Activated naive CD8-positive, alpha-beta T cell treated with anti-CD3 and anti-CD28 coated beads, Interleukin-2, amount 50 U/mL, for 24 hours (primary cell): Measurements from ENCODE around the gene LITAFD.

Experiments
- ATAC-seq: fragments of 150-1000 bp; cut with Tn5 transposase; one replicate; pipeline ENCODE4 v1.10.0; 2021
- DNase-seq: peaks from one replicate; pipeline ENCODE4 v3.0.0; 2021
- H3K27ac Mint-ChIP-seq: one replicate; pipeline ENCODE4 v1.8.0; 2021; ENCODE audit warnings: mild to moderate bottlenecking, mixed read lengths
- H3K27me3 Mint-ChIP-seq: one replicate; pipeline ENCODE4 v1.8.0; 2021; ENCODE audit warnings: mixed read lengths
- H3K36me3 Mint-ChIP-seq: one replicate; pipeline ENCODE4 v1.8.0; 2021; ENCODE audit warnings: low read depth, mixed read lengths
- H3K4me1 Mint-ChIP-seq: one replicate; pipeline ENCODE4 v1.8.0; 2021; ENCODE audit warnings: mixed read lengths
- H3K4me3 Mint-ChIP-seq: one replicate; pipeline ENCODE4 v1.8.0; 2021; ENCODE audit warnings: mild to moderate bottlenecking, moderate library complexity, mixed read lengths
- H3K9me3 Mint-ChIP-seq: one replicate; pipeline ENCODE4 v1.8.0; 2021; ENCODE audit warnings: mixed read lengths

Gene LITAFD

GRCh38 chr16:8851761-8852403, 30.3 kb upstream of the LITAFD start:
- ATAC-seq (no peak), DNase-seq (no peak)
- Mint-ChIP-seq H3K36me3 (peaks cover 33% of the 10 kb centered on the region), H3K4me1 (peaks cover 29% of the 10 kb centered on the region), H3K4me3 (no peak overlapping the region), H3K9me3 (no peaks in the 10 kb centered on the region), H3K27ac (peak overlapping the region; percentile 35), H3K27me3 (no peaks in the 10 kb centered on the region)

- DNase-seq (no peak), ATAC-seq (no peak)
- Mint-ChIP-seq H3K36me3 (peaks cover 32% of the 10 kb centered on the region), H3K4me3 (no peak overlapping the region), H3K27ac (peak overlapping the region; percentile 28), H3K9me3 (no peaks in the 10 kb centered on the region), H3K4me1 (peaks cover 30% of the 10 kb centered on the region), H3K27me3 (no peaks in the 10 kb centered on the region)
These were observed 29.6 kb upstream of the LITAFD start for GRCh38 chr16:8852534-8852933.

- Mint-ChIP-seq H3K9me3 (no peaks in the 10 kb centered on the region), H3K4me3 (no peak overlapping the region), H3K4me1 (peaks cover 32% of the 10 kb centered on the region), H3K27ac (peak overlapping the region; percentile 56), H3K27me3 (no peaks in the 10 kb centered on the region), H3K36me3 (peaks cover 36% of the 10 kb centered on the region)
- DNase-seq (no peak), ATAC-seq (no peak)
These were observed 29.0 kb upstream of the LITAFD start for GRCh38 chr16:8853150-8853549.

DNA sequence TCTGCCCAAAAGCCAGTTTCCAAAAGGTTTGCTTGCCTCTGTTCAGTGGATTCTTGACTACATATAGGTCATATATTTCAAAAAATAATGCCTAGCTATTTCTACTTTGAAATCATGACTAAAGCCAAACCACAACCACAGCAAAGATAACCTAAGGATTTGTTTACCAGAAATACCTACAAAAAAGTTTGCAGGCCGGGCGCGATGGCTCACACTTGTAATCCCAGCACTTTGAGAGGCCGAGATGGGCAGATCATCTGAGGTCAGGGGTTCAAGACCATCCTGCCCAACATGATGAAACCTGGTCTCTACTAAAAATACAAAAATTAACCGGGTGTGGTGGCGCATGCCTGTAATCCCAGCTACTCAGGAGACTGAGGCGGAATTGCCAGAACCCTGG, 28.5 kb upstream of the LITAFD start:
- ATAC-seq (no peak), DNase-seq (no peak)
- Mint-ChIP-seq H3K27ac (peak overlapping the region; percentile 56), H3K36me3 (peaks cover 39% of the 10 kb centered on the region), H3K4me3 (no peak overlapping the region), H3K4me1 (peaks cover 32% of the 10 kb centered on the region), H3K9me3 (no peaks in the 10 kb centered on the region), H3K27me3 (no peaks in the 10 kb centered on the region)

DNA sequence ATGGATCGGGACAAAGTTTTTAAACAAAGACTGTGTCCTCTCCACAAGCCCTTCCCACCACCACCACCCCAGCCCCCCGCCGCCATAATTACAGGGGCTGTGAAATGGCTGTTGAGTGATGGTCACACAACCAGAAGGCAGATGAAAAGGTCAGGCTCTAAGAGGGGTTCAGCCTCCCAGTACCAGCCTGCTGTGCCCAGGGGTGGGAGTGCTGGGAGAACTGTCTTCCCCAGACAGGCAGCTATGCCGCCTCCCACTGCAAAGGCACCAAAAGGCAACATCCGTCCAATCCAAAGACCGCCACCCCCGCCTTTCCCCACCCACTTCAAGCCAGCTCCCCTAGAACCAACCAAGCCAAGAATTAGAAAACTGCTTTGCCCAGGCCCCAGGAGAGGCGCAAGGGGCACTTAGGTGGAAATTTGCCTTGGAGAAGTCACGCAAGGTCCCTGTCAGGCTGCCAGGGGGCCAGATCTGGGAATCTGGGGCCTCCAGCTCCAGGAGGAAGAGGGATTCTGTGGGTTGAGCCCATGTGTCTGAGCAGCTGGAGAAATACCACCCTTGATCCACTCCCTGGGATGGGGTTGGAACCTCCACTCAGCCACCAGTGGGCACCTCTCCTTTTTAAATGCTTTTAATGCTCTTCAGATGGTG, 27.7 kb upstream of the LITAFD start:
- DNase-seq (no peak), ATAC-seq (no peak)
- H3K36me3 Mint-ChIP-seq, result peaks cover 39% of the 10 kb centered on the region
- no peaks in the 10 kb centered on the region for H3K9me3 Mint-ChIP-seq
- H3K27ac Mint-ChIP-seq, result no peak overlapping the region
- no peak overlapping the region for H3K4me3 Mint-ChIP-seq
- H3K27me3 Mint-ChIP-seq, result no peaks in the 10 kb centered on the region
- H3K4me1 Mint-ChIP-seq, result peaks cover 30% of the 10 kb centered on the region

GRCh38 chr16:8855051-8855786, 26.9 kb upstream of the LITAFD start:
- Mint-ChIP-seq H3K9me3 (no peaks in the 10 kb centered on the region), H3K27ac (no peak overlapping the region), H3K4me1 (peaks cover 26% of the 10 kb centered on the region), H3K36me3 (peaks cover 38% of the 10 kb centered on the region), H3K4me3 (no peak overlapping the region), H3K27me3 (no peaks in the 10 kb centered on the region)
- DNase-seq, result no peak
- ATAC-seq, result no peak

- H3K4me3 Mint-ChIP-seq, result no peak overlapping the region
- H3K27ac Mint-ChIP-seq, result peak overlapping the region; percentile 20
- peak; percentile 2 for DNase-seq
- ATAC-seq, result no peak
- H3K4me1 Mint-ChIP-seq, result peaks cover 21% of the 10 kb centered on the region
- H3K9me3 Mint-ChIP-seq, result no peaks in the 10 kb centered on the region
- no peaks in the 10 kb centered on the region for H3K27me3 Mint-ChIP-seq
- H3K36me3 Mint-ChIP-seq, result peaks cover 31% of the 10 kb centered on the region
These were observed 26.2 kb upstream of the LITAFD start for GRCh38 chr16:8855972-8856371.

GRCh38 chr16:8858994-8859912, 22.9 kb upstream of the LITAFD start:
- Mint-ChIP-seq H3K27me3 (no peaks in the 10 kb centered on the region), H3K4me1 (peaks cover 24% of the 10 kb centered on the region)

DNA sequence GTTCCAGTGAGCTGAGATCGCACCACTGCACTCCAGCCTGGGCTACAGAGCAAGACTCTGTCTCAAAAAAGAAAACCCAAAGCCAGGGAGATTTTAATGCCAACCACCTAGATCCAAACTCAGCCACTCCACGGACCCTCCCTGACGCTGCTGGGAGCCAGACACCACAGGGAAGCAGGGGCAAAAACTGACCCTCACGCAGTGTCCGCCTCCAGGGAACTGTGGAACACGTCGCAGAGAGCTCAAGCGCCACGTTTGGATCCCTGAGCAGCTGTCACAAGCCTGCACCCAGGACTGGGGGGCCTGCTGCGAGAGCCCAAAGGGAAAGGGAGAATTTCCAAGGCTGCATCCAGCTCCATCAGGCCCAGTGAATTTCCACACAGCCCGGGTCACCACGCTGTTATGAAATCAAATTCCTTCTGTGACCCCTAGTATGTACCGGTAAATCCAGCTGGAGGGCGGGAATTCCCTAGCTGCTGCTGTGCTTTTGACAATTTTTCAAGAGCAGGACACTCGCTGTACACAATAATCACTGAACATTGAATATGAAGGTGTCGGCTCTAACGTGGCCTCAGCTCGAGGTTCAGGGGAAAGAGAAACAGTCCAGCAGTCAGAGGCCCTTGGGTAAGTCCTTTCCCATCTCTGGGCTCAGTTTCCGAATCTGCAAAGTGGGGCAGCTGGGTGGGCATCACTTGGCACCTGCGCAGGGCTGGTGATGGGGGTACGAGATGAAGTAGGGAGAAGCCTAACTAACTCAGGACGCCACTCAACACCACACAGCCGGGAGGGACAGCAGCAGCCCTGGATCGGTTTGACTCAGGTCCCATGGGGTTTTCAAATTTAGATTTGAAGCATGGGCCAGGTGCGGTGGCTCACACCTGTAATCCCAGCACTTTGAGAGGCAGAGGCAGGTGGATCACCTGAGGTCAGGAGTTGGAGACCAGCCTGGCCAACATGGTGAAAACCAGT, 22.0 kb upstream of the LITAFD start:
- Mint-ChIP-seq H3K36me3 (peaks cover 16% of the 10 kb centered on the region), H3K9me3 (no peaks in the 10 kb centered on the region), H3K4me1 (peaks cover 30% of the 10 kb centered on the region), H3K27ac (peak overlapping the region; percentile 49), H3K4me3 (no peak overlapping the region), H3K27me3 (no peaks in the 10 kb centered on the region)
- ATAC-seq, result no peak
- DNase-seq, result no peak

More at GRCh38 chr16:8858994-8859912, 22.9 kb upstream of the LITAFD start:
- Mint-ChIP-seq H3K9me3 (no peaks in the 10 kb centered on the region), H3K27ac (no peak overlapping the region), H3K36me3 (peaks cover 20% of the 10 kb centered on the region), H3K4me3 (no peak overlapping the region)
- DNase-seq (no peak), ATAC-seq (no peak)

DNA sequence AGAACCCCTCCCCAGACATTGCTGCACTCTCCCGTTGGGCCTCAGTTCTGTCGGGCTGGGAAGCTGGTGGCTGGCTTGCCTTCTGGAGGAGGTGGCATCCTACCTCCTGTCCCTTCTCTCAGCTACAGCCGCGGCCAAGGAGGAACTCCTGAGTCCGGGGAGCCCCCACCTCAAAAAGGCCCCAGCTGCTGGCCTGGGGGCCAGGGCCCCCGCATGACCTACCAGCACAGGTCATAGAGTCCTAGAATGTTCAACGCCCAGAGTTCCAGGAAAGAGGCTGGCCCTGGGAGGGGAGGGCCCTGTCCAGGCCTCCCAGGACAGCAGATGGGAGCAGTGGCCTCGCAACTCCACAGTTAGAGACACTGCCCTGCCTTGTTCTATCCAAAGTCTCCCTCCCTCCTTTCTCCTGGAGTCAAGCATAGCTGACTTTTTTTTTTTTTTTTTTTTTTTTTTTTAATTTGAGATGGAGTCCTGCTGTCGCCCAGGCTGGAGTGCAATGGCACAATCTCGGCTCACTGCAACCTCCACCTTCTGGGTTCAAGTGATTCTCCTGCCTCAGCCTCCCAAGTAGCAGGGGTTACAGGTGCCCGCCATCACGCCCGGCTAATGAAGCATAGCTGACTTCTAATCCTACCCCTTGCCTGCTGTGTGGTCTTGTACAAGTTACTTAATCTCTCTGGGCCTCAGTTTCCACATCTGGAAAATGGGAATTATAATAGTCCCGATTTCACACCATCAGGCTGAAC, 20.4 kb upstream of the LITAFD start:
- Mint-ChIP-seq H3K36me3 (peaks cover 13% of the 10 kb centered on the region), H3K4me1 (peaks cover 31% of the 10 kb centered on the region)

DNA sequence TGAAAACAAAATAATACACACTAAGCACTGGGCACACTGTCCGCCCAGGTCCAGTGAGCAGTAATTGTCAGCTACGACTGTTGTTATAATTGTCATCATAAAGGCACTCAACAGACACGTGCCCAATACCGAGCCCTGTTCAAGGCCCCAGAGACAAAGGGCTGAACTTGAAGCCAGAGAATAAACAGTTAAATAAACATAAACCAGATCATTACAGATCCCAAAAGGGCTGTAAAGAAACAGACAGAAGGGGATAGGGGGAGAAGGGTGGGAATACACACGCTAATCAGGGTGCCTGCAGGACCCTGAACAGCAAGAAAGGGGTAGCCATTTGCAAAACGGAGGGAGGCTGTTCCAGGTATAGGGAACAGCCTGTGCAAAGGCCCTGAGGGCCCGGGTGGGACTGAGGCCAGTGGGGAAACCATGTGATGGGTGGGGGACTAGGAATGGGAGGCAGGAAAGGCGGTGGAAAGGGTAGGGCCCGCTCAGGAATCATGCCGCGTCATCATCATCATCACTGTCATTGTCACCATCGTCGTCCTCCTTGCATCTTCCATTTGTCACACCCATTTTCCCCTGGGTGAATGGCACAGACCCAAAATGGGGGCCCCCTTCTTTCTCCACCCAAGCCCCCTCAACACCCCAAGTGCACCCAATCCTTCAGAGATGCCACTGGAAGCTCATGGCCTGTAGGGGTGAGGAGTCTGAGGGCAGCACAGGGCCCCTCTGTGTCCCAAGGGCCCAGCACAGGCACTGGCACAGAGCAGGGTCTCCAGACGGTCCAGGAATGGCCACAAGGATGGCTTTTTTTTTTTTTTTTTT, 19.6 kb upstream of the LITAFD start:
- no peak for DNase-seq
- no peaks in the 10 kb centered on the region for H3K27me3 Mint-ChIP-seq
- H3K27ac Mint-ChIP-seq, result peak overlapping the region; percentile 49
- H3K4me1 Mint-ChIP-seq, result peaks cover 35% of the 10 kb centered on the region
- no peak for ATAC-seq
- no peak overlapping the region for H3K4me3 Mint-ChIP-seq
- peaks cover 11% of the 10 kb centered on the region for H3K36me3 Mint-ChIP-seq
- H3K9me3 Mint-ChIP-seq, result no peaks in the 10 kb centered on the region

More for the DNA sequence above, 20.4 kb upstream of the LITAFD start:
- DNase-seq, result no peak
- H3K27ac Mint-ChIP-seq, result peak overlapping the region; percentile 49
- no peak overlapping the region for H3K4me3 Mint-ChIP-seq
- ATAC-seq, result no peak
- H3K27me3 Mint-ChIP-seq, result no peaks in the 10 kb centered on the region
- no peaks in the 10 kb centered on the region for H3K9me3 Mint-ChIP-seq
